OCI-LY1 (cell line): ENCODE data around the gene RDH5.

Experiments
- EZH2 ChIP-seq: fragments of 200-600 bp; sonication (generic), shearing (Covaris generic); IDR thresholded peaks from 2 replicates; pipeline ENCODE4 v1.8.0; 2017; ENCODE audit warnings: borderline replicate concordance, mixed run types, mild to moderate bottlenecking, antibody characterized with exemption, low read length, moderate library complexity, mixed read lengths
- TF ChIP-seq, protein P1 (sequence below): fragments of 200-600 bp; sonication (generic), shearing (Covaris generic); IDR thresholded peaks from 2 replicates; pipeline ENCODE4 v1.5.1; 2017; ENCODE audit warnings: mild to moderate bottlenecking, antibody characterized with exemption, low read length, moderate library complexity, mixed read lengths

DNA sequence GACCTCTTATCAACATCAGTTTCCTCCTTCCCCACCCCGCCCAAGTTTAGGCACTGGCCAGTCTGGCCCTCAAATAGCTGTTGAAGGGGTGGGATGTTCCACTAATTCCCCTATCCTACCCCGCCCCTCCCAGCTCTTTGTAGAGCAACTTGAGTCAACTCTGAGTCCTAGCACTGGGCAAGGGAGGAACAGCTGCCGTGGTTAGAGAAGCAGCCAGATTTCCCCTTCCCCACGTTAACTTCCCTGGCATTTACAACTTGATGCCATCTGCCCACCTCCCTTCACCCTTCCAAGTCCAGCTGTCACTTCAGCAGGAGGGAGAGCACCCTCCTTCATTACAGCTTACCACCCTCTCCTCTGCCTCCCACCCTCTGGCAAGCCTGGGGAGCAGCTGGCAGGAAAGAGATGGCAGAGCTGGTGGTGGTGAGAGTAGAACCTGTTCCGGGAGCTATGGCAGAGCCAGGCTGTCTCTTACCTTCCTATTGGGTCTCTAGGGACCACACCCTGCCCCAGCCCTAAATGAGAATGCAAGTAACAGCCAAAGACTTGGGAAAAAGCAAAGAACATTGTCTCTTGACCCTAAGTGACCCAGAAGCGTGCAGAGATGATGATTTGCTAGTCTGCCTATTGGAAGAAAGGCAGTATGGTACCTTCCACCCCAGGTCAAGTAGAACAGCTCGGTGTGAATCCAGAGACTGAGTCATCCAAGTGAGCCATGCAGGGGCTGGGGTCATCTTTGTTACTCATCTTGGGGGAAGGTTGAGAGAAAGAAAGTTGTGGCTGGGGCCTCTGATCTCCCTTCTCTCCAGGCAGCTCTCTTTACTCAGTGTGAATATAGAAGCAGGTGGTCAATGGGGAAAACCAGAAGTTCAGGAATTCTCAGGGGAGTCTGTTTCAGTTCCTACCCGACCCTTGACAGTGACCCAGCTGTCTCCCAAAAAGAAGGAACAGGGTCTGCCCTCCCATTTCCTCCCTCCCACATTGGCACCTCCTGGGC is 2.9 kb upstream of the RDH5 start:
- TF ChIP-seq, protein P1, sequence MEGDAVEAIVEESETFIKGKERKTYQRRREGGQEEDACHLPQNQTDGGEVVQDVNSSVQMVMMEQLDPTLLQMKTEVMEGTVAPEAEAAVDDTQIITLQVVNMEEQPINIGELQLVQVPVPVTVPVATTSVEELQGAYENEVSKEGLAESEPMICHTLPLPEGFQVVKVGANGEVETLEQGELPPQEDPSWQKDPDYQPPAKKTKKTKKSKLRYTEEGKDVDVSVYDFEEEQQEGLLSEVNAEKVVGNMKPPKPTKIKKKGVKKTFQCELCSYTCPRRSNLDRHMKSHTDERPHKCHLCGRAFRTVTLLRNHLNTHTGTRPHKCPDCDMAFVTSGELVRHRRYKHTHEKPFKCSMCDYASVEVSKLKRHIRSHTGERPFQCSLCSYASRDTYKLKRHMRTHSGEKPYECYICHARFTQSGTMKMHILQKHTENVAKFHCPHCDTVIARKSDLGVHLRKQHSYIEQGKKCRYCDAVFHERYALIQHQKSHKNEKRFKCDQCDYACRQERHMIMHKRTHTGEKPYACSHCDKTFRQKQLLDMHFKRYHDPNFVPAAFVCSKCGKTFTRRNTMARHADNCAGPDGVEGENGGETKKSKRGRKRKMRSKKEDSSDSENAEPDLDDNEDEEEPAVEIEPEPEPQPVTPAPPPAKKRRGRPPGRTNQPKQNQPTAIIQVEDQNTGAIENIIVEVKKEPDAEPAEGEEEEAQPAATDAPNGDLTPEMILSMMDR: no peak
- no peak for TF ChIP-seq EZH2
